NCI-H748 treated with DMSO at 0.1 percent for 48 hours (cell line): ENCODE results near the gene C2CD2.
A peak's percentile ranks its signal among the peaks of the same experiment; 100 is the strongest.
"Not testable (repeated sequence)": the region's sequence is repeated elsewhere in the genome, so short reads cannot be mapped to it uniquely, and the experiment has no call there.

Experiments
- DNase-seq: peaks from one replicate; lab custom pipeline; 2025; lab: John Stamatoyannopoulos, UW

C2CD2 gene

GRCh38 chr21:41974752-41975053 is 20.9 kb upstream of the C2CD2 start:
- no peak for DNase-seq

GRCh38 chr21:41973861-41974751 is 20.3 kb upstream of the C2CD2 start:
- no peak for DNase-seq

- no peak for DNase-seq
These were observed 19.6 kb upstream of the C2CD2 start for GRCh38 chr21:41973427-41973831.

GRCh38 chr21:41972511-41973205 is 18.8 kb upstream of the C2CD2 start:
- DNase-seq: no peak

GRCh38 chr21:41971891-41972290 is 18.1 kb upstream of the C2CD2 start:
- DNase-seq: no peak

GRCh38 chr21:41970751-41971653 is 17.2 kb upstream of the C2CD2 start:
- no peak for DNase-seq

- no peak for DNase-seq
These were observed 16.2 kb upstream of the C2CD2 start for GRCh38 chr21:41970106-41970391.

- DNase-seq: no peak
These were observed 13.9 kb upstream of the C2CD2 start for GRCh38 chr21:41967708-41968107.

GRCh38 chr21:41966872-41967621 is 13.2 kb upstream of the C2CD2 start:
- no peak for DNase-seq

GRCh38 chr21:41966041-41966833 is 12.4 kb upstream of the C2CD2 start:
- DNase-seq: no peak

- no peak for DNase-seq
These were observed 11.7 kb upstream of the C2CD2 start for GRCh38 chr21:41965461-41966013.

GRCh38 chr21:41965045-41965444 is 11.2 kb upstream of the C2CD2 start:
- DNase-seq: peak; percentile 66

- no peak for DNase-seq
These were observed 10.4 kb upstream of the C2CD2 start for GRCh38 chr21:41964171-41964570.

- no peak for DNase-seq
These were observed 8.7 kb upstream of the C2CD2 start for GRCh38 chr21:41962425-41962966.

GRCh38 chr21:41961753-41962152 is 7.9 kb upstream of the C2CD2 start:
- DNase-seq: no peak

GRCh38 chr21:41961282-41961701 is 7.5 kb upstream of the C2CD2 start:
- DNase-seq: no peak

- DNase-seq: no peak
These were observed 6.6 kb upstream of the C2CD2 start for GRCh38 chr21:41960386-41960785.

- DNase-seq: not testable (repeated sequence)
These were observed 5.9 kb upstream of the C2CD2 start for GRCh38 chr21:41959697-41960096.

GRCh38 chr21:41958886-41959563 is 5.2 kb upstream of the C2CD2 start:
- DNase-seq: no peak
